BLaER1 (cell line): ENCODE data around the gene PIGM.

Experiments
- H3K27ac ChIP-seq: shearing (Covaris generic); formaldehyde crosslinking; 2 replicates; pipeline ENCODE4 v1.8.1; 2022
- H3K27me3 ChIP-seq: shearing (Covaris generic); formaldehyde crosslinking; 2 replicates; pipeline ENCODE4 v1.8.1; 2022
- H3K36me3 ChIP-seq: shearing (Covaris generic); formaldehyde crosslinking; 2 replicates; pipeline ENCODE4 v1.8.1; 2022
- H3K4me1 ChIP-seq: shearing (Covaris generic); formaldehyde crosslinking; 2 replicates; pipeline ENCODE4 v1.8.1; 2022
- H3K4me2 ChIP-seq: shearing (Covaris generic); formaldehyde crosslinking; 2 replicates; pipeline ENCODE4 v1.8.1; 2022
- H3K4me3 ChIP-seq: shearing (Covaris generic); formaldehyde crosslinking; 2 replicates; pipeline ENCODE4 v1.8.1; 2022
- H3K9ac ChIP-seq: shearing (Covaris generic); formaldehyde crosslinking; 2 replicates; pipeline ENCODE4 v1.8.1; 2022
- H3K9me3 ChIP-seq: shearing (Covaris generic); formaldehyde crosslinking; 2 replicates; pipeline ENCODE4 v1.8.1; 2022
- H4K20me1 ChIP-seq: shearing (Covaris generic); formaldehyde crosslinking; 2 replicates; pipeline ENCODE4 v1.8.1; 2022
- Cebpa-rat ChIP-seq: shearing (Covaris generic); IDR thresholded peaks from 2 replicates; pipeline ENCODE4 v1.8.1; 2022

The PIGM gene

DNA sequence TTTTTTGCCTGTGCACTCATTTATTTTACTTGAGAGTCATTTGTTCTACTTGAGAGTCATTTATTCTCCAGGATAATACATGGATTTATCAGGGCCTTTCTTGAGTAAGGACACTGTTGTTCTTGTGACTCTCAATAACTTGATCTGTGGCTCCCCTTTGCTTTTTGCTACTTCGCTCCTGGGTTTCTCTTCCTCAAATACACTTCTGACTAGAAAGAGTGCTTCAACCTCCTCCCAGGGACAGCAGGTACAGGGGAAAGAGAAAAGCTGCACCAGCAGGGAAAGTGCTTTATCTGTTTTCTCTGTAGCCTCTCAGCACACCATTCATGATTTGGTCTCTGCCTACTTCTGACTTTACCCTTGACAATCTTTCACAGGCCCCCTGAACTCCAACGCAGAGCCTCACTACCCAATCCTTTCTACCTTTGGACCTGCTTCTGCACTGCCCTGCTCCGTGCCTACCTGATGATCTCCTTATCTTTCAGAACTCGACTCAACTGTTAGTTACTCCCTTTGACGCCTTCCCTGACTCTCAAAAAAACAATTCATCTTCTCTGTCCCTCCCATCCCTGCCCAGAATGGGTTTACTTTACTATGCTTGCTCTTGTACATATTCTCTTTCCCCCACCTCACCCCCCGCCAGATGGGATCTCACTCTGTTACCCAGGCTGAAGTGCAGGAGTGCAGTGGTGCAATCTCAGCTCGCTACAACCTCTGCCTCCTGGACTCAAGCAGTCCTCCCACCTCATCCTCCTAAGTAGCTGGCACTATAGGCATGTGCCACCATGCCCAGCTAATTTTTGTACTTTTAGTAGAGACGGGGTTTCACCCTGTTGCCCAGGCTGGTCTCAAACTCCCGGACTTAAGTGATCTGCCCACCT, 15.6 kb upstream of the PIGM start:
- no peak overlapping the region for H3K4me3 ChIP-seq
- H3K4me2 ChIP-seq, result peak overlapping the region; percentile 26
- H3K9ac ChIP-seq, result no peak overlapping the region
- no peak for TF ChIP-seq Cebpa-rat
- H4K20me1 ChIP-seq, result no peaks in the 10 kb centered on the region
- peaks cover 10% of the 10 kb centered on the region for H3K4me1 ChIP-seq
- no peaks in the 10 kb centered on the region for H3K9me3 ChIP-seq
- no peak overlapping the region for H3K27ac ChIP-seq
- no peaks in the 10 kb centered on the region for H3K36me3 ChIP-seq
- H3K27me3 ChIP-seq, result no peaks in the 10 kb centered on the region

DNA sequence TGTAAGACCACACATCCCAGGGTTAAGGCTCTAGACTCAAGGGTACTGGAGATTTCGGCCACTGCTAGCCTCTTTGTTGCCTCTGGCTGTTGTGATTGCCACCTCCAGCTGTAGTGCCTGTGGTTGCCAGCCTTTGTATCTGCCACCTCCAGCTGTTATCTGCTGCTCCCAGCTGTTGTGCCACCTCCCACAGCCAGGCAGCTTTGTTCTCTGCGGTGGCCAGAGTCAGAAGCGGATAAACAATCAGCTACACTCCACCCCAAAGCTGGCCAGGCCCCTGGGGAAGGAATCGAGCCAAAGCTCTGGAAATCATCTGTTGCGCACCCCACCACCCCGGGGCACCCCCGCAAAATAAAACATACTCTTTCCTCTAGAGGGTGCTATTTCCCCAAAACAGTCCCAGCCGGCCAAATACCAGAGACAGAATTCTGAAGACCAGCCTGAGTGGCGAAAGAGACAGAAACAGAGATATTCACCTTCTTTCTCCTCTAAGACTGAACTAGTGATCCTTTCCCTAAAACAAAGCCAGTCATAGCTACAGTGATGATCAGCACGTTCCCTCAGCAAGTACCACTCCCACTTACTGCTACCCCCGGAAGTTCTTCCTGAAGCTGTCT, 14.8 kb upstream of the PIGM start:
- Histone ChIP-seq H3K9ac (no peak overlapping the region), H3K27me3 (no peaks in the 10 kb centered on the region), H3K4me3 (no peak overlapping the region), H3K36me3 (no peaks in the 10 kb centered on the region), H3K4me2 (peak overlapping the region; percentile 26), H3K4me1 (peaks cover 10% of the 10 kb centered on the region), H4K20me1 (no peaks in the 10 kb centered on the region), H3K27ac (no peak overlapping the region), H3K9me3 (no peaks in the 10 kb centered on the region)
- no peak for TF ChIP-seq Cebpa-rat

DNA sequence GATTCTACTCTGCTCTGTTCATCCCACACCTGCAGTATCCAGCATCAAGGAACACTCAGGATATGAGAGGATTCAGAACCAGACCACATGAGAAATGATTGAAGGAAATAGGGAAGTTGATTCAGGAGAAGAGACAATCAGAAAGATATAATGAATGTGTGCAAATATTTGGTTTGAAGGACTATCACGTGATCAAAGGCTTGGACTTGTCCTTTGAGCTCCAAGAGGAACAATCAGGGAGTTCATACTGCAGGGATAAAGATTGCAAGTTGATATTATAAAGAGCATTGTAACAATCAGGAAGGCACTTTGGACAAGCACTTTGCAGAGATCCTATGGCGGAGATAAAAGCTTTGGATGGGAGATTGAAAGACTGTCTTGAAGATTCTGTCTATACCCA, 13.9 kb upstream of the PIGM start:
- no peak overlapping the region for H3K4me3 ChIP-seq
- H3K9me3 ChIP-seq, result no peaks in the 10 kb centered on the region
- no peaks in the 10 kb centered on the region for H3K36me3 ChIP-seq
- no peak overlapping the region for H3K27ac ChIP-seq
- no peaks in the 10 kb centered on the region for H4K20me1 ChIP-seq
- TF ChIP-seq Cebpa-rat, result no peak
- H3K4me2 ChIP-seq, result no peak overlapping the region
- H3K27me3 ChIP-seq, result no peaks in the 10 kb centered on the region
- H3K4me1 ChIP-seq, result peaks cover 10% of the 10 kb centered on the region
- no peak overlapping the region for H3K9ac ChIP-seq

DNA sequence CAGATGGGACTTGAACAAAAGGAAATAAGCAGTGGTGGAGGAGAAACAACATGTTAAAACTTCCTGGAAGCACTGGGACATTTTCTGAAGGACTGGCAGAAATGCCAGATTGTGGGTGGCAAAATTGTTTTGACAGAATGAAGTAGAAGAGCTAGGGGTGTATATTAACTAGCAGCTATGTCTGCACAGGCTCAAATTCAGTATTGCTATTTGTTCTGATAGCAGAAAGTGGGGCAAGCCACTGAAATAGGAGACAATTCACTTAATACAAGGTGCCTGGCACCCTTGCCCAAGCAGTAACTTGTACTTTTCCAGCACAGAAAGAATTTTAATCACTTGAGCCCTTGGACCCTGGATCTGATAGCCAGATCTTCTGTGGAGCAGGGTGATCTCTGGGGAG, 11.8 kb upstream of the PIGM start:
- Histone ChIP-seq H3K9me3 (no peaks in the 10 kb centered on the region), H4K20me1 (no peaks in the 10 kb centered on the region), H3K9ac (no peak overlapping the region), H3K27ac (no peak overlapping the region), H3K27me3 (no peaks in the 10 kb centered on the region), H3K4me2 (no peak overlapping the region), H3K36me3 (no peaks in the 10 kb centered on the region), H3K4me3 (no peak overlapping the region), H3K4me1 (peaks cover 10% of the 10 kb centered on the region)
- TF ChIP-seq Cebpa-rat, result no peak

DNA sequence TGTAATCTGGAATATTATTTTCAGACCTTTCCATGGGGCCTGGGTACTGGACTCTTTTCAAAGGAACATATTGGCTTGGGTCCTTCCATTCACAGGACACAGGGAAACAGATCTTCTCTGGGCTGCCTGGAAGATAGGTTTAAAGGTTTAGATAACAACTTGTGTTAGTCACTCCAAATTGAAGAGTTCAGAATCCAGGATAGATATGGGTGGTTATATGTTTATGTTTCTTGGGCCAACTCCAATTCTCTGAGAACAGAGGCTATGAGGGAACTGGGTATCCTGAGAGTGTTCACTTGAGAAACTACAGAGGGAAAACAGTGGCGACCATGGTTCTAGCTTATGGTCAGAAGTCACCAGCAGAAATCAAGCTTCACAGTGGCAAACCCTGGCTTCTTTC, 8.7 kb upstream of the PIGM start:
- Histone ChIP-seq H3K36me3 (no peaks in the 10 kb centered on the region), H3K4me2 (no peak overlapping the region), H3K9ac (no peak overlapping the region), H3K4me3 (no peak overlapping the region), H3K9me3 (no peaks in the 10 kb centered on the region), H3K27ac (no peak overlapping the region), H3K27me3 (no peaks in the 10 kb centered on the region), H4K20me1 (no peaks in the 10 kb centered on the region), H3K4me1 (no peaks in the 10 kb centered on the region)
- no peak for TF ChIP-seq Cebpa-rat

DNA sequence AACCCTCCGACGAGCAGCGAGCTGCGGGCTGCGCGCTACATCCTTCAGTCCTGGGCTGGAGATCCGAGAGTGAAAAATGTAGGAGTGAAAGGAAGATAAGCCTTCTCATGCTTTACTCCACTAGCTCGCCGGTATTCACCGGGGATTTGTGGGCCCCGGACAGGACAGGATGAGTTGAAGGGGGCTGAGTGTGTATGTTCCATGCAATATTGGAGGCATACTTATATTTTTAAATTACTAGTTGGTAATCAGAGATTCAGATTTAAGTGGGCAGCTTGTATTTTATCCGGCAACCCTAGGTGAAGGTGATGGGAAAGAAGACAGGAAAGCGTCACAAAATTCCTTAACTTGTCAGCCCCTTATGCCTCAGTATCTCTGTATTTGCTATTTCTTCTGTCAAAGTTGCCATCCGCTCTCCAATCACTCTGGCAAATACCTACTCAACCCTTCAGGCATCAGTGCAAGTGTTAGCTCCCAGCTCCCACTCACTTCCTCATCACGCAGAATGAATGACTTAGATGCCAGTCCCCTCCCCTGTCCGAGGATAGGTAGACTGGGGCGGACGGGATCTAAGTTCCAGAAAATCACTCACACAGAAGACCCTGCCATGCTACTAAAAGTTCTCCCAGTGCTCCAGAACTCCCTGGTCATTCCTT, 503 bp upstream of the PIGM start:
- Histone ChIP-seq H3K4me1 (peaks cover 34% of the 10 kb centered on the region), H3K4me2 (peak overlapping the region; percentile 93), H3K27ac (peak overlapping the region; percentile 68), H3K9ac (peak overlapping the region; percentile 78), H3K4me3 (peak overlapping the region; percentile 81), H3K9me3 (no peaks in the 10 kb centered on the region), H4K20me1 (peaks cover 14% of the 10 kb centered on the region; the same call in 1 of the 2 replicates), H3K27me3 (no peaks in the 10 kb centered on the region; the same call in 1 of the 2 replicates), H3K36me3 (no peaks in the 10 kb centered on the region)
- no peak for TF ChIP-seq Cebpa-rat

DNA sequence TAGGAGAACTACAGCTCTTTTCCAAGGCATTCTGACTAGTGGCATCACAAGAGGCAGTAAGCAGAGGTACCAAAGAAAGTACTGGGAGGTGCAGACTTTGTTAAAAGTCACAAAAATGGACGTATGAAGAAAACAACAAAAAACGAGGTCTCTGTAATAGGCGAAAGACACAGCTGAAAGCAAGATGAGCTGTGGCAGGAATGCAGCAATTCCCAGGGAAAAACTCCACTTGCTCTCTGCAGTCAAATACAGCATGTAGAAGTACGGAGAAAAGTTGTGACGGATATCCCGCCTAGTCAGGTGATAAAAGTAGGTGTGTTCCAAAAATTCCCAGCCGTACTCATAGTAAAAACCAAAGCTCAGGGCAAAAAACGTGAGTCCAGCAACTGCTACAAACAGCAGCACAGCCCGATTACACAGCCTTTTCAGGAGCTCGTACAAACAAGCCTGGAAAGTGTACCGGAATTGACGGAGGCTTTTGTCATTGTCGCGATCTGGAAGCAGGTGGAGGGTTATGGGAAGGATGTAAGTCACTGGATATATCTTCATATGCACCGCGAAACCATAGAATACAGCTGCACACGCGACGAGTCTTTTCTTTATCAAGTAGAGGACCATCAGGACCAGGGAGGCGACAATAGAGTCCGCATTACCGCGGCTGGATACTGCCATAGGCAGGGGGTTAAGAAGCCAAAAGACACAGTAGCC, 979 bp downstream of the PIGM start:
- no peaks in the 10 kb centered on the region for H3K36me3 ChIP-seq
- no peaks in the 10 kb centered on the region; the same call in 1 of the 2 replicates for H3K27me3 ChIP-seq
- peak overlapping the region; percentile 78 for H3K9ac ChIP-seq
- H3K9me3 ChIP-seq, result no peaks in the 10 kb centered on the region
- H3K4me1 ChIP-seq, result peaks cover 34% of the 10 kb centered on the region
- H3K27ac ChIP-seq, result peak overlapping the region; percentile 62
- peaks cover 14% of the 10 kb centered on the region; the same call in 1 of the 2 replicates for H4K20me1 ChIP-seq
- TF ChIP-seq Cebpa-rat, result no peak
- H3K4me2 ChIP-seq, result peak overlapping the region; percentile 93
- H3K4me3 ChIP-seq, result peak overlapping the region; percentile 81

DNA sequence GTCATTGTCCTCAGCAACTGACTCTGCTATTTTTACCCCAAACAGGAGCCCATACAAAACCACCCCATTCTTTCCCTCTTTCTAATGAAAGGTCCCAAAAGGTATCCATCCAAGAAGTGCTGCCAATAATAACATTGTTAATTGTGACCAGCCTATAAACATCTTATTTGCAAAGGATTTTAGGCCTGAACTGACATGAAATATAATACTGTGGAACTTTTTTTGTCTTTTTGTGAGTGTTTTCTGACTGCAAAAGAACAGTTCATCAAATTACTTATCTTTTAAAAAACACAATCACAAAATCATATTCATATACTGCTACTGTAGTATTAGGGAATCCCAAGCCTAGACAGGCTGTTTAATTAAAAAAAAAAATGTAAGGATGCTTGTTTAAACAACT, 3.4 kb downstream of the PIGM start:
- H3K4me2 ChIP-seq, result 0 out of 2 replicates have a peak overlapping the region, but pooled peaks have one; percentile 22

DNA sequence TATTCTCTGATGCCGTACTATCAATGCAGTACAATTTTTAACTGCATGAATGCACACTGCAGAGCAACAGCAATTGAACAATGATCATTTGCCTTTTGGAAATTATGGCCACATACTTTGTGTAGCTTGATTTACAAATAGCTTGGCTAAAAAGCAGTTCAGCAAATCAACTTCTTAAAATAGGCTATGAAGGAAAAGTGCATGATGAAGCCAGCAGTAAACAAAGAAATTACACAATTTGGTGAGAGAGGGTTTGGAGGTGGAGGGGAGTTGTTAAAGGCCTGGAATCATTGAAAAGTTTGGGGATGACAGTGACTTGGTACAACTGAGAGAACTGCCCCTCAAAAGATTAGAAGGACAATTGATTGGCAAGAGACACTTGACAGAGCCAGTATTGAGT, 6.5 kb downstream of the PIGM start:
- Histone ChIP-seq H3K9ac (no peak overlapping the region), H3K36me3 (no peaks in the 10 kb centered on the region), H3K9me3 (no peaks in the 10 kb centered on the region), H3K4me3 (no peak overlapping the region), H3K4me1 (peaks cover 17% of the 10 kb centered on the region), H3K27me3 (no peaks in the 10 kb centered on the region), H3K27ac (no peak overlapping the region), H4K20me1 (peaks cover 14% of the 10 kb centered on the region; the same call in 1 of the 2 replicates), H3K4me2 (no peak overlapping the region)
- no peak for TF ChIP-seq Cebpa-rat

More for the DNA sequence above, 3.4 kb downstream of the PIGM start:
- Histone ChIP-seq H3K36me3 (no peaks in the 10 kb centered on the region), H3K4me3 (no peak overlapping the region), H4K20me1 (peaks cover 14% of the 10 kb centered on the region; the same call in 1 of the 2 replicates), H3K4me1 (peaks cover 34% of the 10 kb centered on the region), H3K27ac (no peak overlapping the region), H3K27me3 (no peaks in the 10 kb centered on the region), H3K9me3 (no peaks in the 10 kb centered on the region), H3K9ac (no peak overlapping the region)
- no peak for TF ChIP-seq Cebpa-rat
